Measurements from ENCODE around the gene PHF21A.

Gene PHF21A

DNA sequence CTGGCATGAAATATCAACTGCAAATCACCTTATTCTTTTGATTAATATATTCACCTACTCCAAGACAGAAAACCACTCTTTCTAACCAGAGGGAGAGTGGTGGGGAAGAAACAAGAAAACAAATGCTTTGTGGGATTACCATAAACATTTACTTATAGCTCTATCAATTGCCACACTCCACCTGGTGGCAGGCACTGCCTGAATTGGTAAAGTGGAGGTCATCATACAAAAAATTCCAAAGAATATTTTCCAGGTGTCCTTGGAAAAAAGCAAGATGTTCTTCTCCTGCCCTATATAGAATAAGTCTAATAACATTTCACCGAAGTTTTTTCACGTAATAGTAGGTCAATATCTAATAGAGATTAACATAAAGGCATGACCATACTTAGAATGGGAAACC lies 45.3 kb downstream of the PHF21A start:
- DNase-seq (ENCODE audit: low read depth in 2 of 2) = no peak

DNA sequence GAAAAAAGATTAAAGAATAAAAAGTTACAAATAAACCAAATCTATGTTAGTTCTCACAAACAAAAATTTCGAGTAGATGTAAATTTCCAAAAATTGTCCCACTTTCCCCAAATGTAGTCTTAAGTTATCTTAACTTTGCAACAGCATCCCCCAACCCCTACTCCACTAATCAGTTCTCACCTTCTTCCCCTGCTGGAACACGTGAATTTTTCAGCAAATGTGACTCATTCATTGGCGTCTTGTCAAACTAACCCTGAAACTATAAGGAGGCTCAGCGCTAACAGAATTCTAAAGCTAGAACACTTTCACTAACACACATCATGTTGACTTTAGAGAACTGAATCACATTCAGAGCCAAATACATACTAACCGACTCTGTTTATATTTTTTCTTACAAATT lies 46.1 kb downstream of the PHF21A start:
- no peak for DNase-seq (ENCODE audit: low read depth in 2 of 2)

DNA sequence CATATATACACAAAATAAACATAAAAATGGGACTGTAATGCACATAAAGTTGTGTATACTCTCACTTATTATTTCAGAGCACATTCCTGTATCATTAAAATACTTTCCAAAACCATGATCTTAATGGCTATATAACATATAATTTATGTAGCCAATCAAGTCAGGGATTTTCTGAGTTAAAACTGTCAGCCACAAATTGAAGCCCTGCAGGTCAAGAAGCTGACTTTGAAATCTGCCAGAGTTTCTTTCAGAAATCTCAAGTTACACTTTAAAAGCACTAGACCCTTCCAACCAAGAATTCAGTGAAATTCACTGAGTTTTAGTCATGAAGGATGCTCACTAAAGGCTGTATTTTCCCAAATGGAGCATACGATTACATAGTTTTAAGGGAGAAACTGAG lies 47.6 kb downstream of the PHF21A start:
- DNase-seq (ENCODE audit: low read depth in 2 of 2) = no peak

DNA sequence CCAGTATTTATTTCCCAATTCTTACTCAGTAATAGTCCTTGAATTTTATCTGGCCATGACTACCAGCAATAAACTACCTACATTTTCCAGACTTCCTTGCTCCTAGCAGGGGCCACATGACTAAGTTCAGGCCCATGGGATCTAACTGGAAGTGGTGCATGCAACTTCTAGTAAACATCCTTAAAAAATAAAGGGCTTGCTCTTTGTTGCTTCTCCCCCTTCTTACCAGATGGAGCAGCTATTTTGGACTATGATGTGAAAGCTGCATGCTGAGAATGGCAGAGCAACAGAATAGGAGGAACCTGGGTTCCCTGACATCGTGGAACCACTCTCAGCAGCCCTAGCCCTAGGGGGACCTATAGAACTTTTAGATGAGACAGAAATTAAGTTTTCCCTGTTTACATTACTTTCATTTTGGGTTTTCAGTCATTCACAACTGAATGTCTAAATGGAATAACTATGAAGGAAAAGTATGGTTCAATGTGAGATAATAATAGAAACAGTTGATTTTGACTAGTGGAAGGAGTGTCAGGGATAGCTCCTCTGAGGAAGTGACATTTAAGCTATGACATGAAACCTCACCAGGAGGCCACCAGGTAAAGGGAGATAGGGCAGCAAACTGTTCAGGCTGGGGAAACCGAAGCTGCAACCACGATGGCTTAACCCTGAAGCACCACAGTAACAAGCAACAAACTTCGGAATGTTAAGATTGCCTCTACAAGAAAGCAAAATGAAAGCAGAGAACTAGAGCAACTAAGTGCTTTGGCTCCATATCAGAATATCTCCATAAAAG lies 48.9 kb downstream of the PHF21A start:
- no peak for DNase-seq (ENCODE audit: low read depth in 2 of 2)

DNA sequence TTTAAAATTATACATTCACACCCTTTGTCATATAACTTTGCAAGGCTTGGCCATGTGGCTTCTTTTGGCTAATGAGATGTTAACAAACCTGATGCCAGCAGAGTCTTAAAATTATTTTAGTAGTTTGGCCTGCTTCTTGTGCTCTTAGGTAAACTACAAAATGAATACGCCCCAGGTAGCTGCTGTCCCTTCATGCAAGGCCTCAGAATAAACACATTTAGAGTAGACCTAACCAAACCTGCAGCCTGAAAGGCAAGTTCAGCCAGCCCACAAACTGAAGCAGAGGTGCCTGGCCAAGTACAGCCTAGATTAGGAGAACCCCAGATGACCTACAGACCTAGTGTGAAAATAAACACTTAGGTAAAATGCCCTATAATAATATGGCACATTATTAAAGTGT lies 50.2 kb downstream of the PHF21A start:
- DNase-seq (ENCODE audit: low read depth in 2 of 2) = no peak

DNA sequence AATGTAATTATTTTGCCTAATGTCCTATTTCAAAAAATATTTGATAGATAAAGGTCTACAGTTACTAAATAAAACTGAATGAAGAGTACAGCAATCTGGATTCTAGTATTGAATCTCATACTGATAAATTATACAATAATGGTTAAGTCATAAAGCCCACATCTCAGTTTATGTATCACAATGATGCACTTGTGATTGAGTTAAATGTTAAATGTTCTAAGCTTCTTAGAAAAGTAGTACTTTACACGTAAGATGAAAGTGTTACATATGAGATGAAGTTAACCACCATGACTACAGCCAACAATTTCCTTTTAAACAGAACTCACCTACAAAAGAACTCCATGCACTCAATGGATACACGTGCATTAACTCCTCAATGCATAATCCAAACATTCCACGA lies 51.7 kb downstream of the PHF21A start:
- DNase-seq (ENCODE audit: low read depth in 2 of 2) = no peak

DNA sequence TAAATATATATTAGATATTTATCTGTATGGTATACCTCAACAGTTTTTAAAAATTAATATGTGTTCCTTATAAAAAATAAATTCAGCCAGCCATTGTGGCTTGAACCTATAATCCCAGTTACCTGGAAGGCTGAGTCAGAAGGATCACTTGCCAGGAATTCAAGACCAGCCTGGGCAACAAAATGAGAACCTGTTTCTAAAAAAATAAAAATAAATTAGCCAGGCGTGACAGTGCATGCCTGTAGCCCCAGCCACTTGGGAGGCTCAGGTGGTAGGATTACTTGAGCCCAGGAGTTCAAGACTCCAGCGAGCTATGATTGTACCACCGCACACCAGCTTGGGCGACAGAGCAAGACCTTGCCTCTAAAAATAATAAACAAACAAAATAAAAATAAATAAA lies 54.9 kb downstream of the PHF21A start:
- DNase-seq (ENCODE audit: low read depth in 2 of 2) = no peak

DNA sequence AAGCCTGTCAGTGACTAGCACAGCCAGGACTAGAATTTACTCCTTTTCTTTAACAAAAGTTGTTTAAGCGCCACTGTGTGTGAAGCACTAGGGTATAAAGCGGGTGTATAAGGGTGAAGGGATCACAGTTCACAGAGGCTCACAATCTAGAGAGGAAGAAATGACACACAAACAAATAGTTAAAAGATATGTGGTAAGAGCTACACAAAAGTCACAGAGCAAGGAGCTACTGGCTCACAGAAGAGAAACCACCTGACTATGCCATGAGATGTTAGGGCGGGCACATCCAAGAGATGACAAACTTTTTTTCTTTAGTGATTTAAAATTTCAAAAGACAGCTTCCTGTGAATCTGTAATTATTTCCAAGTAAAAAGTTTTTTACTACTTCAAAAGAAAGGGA lies 55.6 kb downstream of the PHF21A start:
- DNase-seq (ENCODE audit: low read depth in 2 of 2) = no peak

DNA sequence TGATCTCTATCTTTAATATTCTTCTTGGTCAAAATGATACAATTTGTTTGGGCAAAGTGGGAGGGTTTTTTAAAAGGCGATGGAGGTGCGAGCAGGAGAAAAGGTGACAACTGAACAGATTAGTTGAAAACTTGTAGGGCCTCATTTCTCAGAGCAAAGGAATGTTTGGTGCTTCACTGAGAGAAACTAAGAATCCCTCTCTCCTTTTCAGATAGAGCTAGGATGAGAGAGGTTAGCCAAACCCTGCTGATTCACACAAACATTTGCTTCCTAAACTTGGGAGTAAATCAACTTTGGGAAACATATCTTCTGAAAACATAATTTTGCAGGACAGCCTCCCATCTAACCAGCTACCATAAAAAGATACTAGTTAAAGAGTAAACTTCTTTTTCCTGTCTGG lies 57.0 kb downstream of the PHF21A start:
- DNase-seq (ENCODE audit: low read depth in 2 of 2) = no peak

DNA sequence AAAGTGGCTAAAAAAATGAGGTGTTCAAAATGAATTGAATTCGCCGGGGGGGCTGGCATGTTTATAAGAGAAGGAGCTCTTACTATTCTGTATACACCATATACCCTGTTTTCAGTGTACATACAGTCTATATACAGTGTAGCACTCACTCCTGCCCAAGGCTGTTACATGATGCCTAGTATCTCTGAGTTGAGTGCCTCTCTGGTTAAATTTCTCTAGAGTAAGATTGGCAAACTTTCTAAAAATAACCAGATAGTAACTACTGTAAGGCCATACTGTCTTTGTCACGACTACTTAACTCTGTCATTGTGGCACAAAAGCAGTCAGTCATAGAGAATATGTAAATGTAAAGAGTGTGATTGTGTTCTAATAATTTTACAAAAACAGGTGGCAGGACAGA lies 58.1 kb downstream of the PHF21A start:
- DNase-seq (ENCODE audit: low read depth in 2 of 2) = no peak

DNA sequence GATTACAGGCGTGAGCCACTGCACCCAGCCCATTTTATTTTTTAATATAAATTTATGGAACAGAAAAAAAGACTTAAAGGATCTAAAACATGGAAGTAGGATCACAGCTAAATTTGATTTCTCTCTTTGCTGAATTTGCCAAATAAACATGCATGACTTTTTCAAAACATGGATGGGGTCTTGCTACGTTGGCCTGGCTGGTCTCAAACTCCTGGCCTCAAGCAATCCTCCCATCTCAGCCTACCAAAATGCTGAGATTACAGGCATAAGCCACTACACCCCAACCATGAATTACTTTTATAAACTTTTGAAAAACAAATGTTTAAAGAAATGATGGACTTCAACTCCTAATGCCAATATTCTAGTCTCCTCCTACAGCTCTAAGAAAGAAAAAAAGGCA lies 61.2 kb downstream of the PHF21A start:
- no peak for DNase-seq (ENCODE audit: low read depth in 2 of 2)

DNA sequence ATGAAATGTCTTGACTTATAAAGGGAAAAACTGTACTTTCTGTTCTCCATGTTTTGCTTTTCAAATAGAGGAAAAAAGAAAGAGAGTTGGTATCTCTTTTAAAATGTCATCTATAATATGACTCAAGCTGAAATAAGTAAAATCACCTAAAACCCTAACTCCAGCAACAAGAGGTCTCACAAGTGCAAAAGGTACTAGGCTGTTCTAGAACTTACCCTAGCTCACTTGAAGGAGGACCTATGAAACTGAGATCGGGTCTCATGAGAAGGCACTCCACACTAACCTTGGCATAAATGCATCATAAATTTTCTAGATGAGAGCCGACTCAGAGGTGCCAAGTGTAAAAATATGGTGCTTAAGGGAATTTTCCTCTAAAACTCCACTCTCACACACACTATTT lies 63.8 kb downstream of the PHF21A start:
- DNase-seq (ENCODE audit: low read depth in 2 of 2) = no peak

DNA sequence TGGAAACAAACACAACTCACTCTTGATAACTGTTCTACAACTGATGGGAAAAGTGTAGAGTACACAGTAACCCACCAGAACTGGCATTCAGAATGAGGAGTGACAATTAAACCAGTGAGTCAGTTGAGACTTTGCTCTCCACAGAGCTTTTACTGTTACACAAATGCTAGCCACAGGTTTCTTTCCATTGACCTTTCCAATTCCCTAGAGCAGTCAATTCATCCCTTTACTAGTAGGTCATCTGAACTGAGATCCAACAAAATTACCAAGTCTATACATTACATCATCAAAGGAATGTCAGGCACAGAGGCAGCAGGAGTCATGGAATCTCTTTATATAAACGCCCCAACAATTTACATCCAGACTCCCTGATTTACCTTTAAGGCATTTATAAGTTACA lies 65.9 kb downstream of the PHF21A start:
- no peak for DNase-seq (ENCODE audit: low read depth in 2 of 2)

DNA sequence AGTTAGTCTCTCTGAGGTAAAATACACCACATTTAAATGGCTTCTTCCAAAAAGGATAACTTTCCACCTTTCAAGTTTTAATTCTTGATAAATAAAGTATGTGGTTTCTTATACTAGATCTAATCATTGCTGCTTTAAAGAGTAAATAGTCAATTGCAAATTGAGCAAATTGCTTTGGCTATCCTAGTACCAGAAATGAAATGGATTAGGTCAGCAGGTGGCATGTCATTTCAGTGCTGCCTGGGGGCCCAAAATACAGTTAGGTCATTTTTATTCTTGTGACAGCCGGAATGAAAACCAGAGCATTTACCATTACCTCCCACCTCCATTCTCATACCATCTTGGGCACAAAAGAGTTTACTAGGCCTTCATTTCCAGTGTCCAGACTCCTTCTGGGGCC lies 70.2 kb downstream of the PHF21A start:
- no peak for DNase-seq (ENCODE audit: low read depth in 2 of 2)

DNA sequence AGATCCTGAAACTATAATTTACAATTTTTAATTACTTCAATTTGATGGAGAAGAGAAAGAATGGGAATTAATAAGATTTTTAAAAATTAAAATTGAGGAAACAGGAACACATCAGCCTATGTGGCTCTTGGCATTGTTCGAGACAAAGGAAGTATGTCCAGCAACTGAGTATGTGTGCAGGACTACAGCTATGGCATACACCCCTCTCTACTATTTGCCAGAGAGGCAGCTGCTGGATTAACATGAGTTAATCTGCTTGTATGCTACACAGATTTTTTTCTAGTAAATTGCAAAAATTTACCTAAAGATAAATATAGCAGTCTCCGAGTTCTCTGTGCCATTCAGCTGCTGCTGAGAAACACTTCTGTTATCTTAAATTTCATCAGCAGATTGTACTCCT lies 70.6 kb downstream of the PHF21A start:
- DNase-seq (ENCODE audit: low read depth in 2 of 2) = no peak

DNA sequence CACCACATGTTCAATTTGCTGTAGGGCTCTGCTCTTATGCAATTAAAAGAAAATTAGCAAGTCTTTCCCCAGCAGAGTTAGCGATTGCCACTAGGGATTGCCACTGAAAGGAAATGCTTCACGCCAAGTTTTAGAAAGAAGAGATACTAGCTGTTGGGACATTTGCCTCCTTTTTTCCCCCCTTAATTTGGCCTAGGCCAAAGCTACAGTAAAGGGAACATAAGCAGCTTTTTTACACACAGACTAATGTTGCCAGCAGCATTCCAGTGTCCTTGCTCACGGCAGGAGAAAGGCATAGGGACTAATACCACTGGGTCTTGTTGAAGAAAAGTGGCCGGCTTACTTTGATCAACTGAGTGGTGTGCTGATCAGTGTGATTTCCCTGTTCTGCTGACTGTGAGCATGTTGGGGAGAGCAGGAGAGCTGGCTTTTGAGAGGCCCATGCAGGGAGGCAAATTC lies 71.2 kb downstream of the PHF21A start:
- no peak for DNase-seq (ENCODE audit: low read depth in 2 of 2)

DNA sequence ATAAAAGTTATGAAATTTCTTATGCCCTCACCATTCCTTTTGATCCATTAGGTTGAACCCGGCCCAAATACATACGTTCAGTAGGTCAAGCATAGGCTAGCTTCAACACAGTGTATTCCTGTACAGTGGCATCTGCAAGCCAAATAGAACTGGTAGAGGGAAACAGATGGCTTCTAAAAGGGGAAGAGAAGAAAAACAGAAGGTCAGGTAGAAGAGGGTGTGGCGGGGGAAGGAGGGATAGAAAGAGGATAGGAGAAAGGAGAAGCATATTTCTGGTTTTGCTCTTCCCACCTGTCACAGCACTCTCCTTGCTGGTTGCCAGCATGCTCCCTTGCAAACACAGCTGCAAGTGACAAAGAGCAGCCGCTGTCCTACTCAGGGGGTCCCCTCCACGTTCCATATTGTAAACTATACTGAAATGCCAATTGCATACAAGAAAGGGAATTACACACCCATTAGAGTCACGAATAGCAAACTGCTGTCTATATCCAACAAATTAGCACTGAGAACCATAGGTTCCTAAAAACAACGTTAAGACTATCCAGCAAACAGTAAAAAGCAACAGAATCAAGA lies 71.8 kb downstream of the PHF21A start:
- DNase-seq (ENCODE audit: low read depth in 2 of 2) = no peak

DNA sequence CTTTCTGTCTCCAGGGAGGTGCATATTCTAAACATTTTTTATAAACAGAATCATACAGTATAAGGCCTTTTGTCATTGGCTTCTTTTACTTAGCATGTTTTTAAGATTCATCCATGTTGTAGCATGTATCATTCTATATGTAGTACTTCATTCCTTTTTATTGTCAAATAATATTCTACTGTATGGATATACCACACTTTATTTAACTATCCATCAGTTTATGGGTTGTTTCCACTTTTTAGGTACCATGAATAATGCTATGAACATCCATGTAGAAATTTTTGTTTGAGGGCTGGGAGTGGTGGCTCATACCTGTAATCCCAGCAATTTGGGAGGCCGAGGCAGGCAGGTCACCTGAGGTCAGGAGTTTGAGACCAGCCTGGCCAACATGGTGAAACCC lies 73.1 kb downstream of the PHF21A start:
- DNase-seq (ENCODE audit: low read depth in 2 of 2) = no peak

DNA sequence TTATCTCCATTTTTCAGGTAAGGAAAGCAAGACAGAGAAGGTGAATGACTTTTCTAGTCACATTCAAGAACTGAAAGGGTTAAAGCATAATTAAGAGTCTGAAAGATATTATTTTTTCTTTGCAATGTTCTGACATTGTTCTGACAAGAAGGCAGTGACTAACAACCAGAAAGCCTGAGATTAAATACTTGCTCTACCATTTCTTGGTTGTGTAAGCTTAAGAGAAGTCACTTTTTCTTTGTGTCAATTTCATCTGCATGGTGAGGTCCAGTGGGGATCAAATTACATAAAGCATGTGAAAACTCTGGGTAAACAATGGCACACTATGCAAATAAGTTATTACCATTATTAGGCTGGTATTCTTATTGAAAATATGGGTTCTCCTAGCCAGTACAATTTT lies 73.7 kb downstream of the PHF21A start:
- DNase-seq (ENCODE audit: low read depth in 2 of 2) = no peak

DNA sequence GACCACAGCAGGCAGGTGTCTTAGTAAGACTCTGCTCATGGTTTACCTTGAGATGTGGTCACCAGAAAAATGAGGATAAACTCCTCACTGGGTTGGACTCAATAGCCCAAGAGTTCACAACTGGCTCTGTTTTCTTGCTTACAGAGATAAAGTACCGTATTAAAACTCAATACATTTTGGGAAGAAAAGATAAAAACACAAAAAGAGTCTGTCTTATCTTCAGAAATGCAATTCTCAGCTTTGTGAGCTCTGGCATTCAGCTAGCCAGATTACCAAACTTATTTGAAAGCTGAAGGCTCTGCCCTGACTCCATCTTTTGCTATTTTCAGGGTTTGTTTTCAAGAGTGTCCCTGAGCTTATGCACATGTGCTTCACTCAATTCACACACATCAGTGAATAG lies 75.4 kb downstream of the PHF21A start:
- DNase-seq (ENCODE audit: low read depth in 2 of 2) = no peak

DNA sequence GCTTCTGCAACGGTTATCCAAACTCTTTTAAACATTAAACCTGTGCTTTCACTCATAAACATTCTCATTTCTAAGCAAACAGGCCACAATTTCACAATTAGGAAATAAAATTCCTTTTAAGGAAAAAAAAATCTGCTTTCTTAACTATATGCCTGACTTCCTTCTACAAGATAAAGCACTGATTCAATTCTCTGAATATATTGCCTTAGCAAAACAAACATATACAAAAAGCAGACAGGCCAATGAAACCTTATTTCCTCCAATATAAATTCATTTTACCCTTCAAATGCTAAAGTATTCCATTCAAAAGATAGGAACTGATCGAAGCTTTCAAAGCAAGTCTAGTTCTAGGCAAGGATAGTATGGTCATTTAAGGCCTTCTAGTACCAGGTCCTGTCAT lies 76.7 kb downstream of the PHF21A start:
- DNase-seq (ENCODE audit: low read depth in 2 of 2) = no peak

DNA sequence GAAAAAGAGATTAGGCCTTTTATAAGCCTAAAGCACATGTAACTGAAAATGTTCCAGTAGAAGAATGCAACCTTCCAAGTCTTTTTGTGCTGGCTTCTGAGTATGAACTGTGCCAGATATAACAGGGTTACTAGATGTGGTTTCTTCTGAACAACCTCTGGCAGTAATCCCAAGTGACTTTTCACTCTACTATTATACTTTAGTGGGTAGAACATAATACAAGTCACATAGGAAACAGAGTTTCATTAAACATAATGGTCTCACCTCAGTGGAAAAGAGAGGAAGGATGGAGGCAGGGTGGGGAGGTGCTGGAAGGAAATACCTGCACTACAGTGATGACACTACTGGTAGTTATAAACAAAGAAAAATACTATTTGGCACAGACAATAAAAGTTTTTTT lies 81.3 kb downstream of the PHF21A start:
- DNase-seq (ENCODE audit: low read depth in 2 of 2) = no peak

DNA sequence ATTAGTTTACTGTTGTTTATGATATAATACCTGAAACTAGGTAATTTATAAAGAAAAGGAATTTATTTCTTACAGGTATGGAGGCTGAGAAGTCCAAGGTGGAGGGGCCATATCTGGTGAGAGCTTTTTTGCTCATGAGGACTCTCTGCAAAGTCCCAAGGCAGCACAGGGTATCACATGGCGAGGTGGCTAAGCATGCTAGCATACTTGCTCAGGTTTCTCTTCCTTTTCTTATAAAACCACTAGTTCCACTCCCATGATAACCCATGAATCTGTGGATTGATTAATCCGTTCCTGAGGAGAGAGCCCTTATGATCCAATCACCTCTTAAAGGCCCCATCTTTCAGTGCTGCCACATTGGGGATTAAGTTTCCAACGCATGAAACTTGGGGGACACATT lies 82.7 kb downstream of the PHF21A start:
- no peak for DNase-seq (ENCODE audit: low read depth in 2 of 2)

DNA sequence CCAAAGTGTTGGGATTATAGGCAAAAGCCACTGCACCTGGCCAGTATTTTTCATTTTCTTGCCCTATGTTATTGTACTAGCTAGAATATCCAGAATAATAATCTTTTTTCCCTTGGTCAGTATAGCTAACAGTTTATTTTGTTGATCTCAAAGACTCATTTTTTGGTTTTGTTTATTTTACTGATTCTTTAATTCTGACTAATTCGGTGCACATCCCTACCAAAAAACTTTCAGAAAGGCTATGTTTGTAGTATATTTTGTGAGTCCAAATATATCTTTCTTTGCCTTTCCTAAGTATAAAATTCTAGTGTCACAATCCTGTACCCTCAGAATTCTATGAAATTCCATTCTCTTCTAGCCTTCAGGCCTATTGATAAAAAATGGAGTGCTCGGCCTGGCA lies 84.3 kb downstream of the PHF21A start:
- DNase-seq (ENCODE audit: low read depth in 2 of 2) = no peak

All from stimulated activated CD4-positive, alpha-beta T cell treated with anti-CD3 and anti-CD28 coated beads, Interleukin-1b, Interleukin-23, amount 100 ng/mL, for 4 hours (primary cell).